ENCODE results near the gene FAAP20.

The FAAP20 gene

GRCh38 chr1:2224631-2225428 lies 30.3 kb upstream of the FAAP20 start:
- Mint-ChIP-seq H3K4me1 (ENCODE audit: low read depth) (peaks cover 10% of the 10 kb centered on the region), H3K4me3 (no peak overlapping the region), H3K9me3 (no peaks in the 10 kb centered on the region), H3K27ac (no peak overlapping the region), H3K27me3 (ENCODE audit: low read depth) (peaks cover 12% of the 10 kb centered on the region), H3K36me3 (ENCODE audit: low read depth) (peaks cover 4% of the 10 kb centered on the region)

- H3K36me3 Mint-ChIP-seq (ENCODE audit: low read depth): peaks cover 3% of the 10 kb centered on the region
These were observed 29.6 kb upstream of the FAAP20 start for GRCh38 chr1:2224170-2224584.

DNA sequence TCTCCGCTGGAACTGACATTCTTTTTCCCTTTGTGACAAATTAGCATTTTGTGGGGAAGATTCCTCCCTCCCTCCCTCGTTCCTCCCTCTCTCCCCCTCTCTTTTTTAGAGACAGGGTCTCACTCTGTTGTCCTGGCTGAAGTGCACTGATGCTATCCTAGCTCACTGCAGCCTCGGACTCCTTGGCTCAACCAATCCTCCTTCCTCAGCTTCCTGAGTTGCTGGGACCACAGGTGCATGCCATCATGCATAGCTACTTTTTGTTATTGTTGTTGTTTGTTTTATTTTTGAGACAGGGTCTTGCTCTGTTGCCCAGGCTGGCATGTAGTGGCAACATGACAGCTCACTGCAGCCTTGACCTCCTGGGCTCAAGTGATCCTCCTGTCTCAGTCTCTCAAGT lies 26.7 kb upstream of the FAAP20 start:
- Mint-ChIP-seq H3K4me3 (no peak overlapping the region), H3K9me3 (peaks cover 8% of the 10 kb centered on the region), H3K4me1 (ENCODE audit: low read depth) (peaks cover 5% of the 10 kb centered on the region), H3K27ac (no peak overlapping the region), H3K27me3 (ENCODE audit: low read depth) (peaks cover 19% of the 10 kb centered on the region), H3K36me3 (ENCODE audit: low read depth) (peaks cover 2% of the 10 kb centered on the region)

More at GRCh38 chr1:2224170-2224584, 29.6 kb upstream of the FAAP20 start:
- peaks cover 14% of the 10 kb centered on the region for H3K27me3 Mint-ChIP-seq (ENCODE audit: low read depth)
- no peak overlapping the region for H3K4me3 Mint-ChIP-seq
- peaks cover 8% of the 10 kb centered on the region for H3K4me1 Mint-ChIP-seq (ENCODE audit: low read depth)
- H3K9me3 Mint-ChIP-seq: peaks cover 2% of the 10 kb centered on the region
- H3K27ac Mint-ChIP-seq: no peak overlapping the region

GRCh38 chr1:2216767-2217058 lies 22.1 kb upstream of the FAAP20 start:
- H3K27me3 Mint-ChIP-seq (ENCODE audit: low read depth): peaks cover 13% of the 10 kb centered on the region
- peaks cover 8% of the 10 kb centered on the region for H3K9me3 Mint-ChIP-seq
- H3K4me1 Mint-ChIP-seq (ENCODE audit: low read depth): peaks cover 1% of the 10 kb centered on the region
- H3K36me3 Mint-ChIP-seq (ENCODE audit: low read depth): peaks cover 2% of the 10 kb centered on the region
- no peak overlapping the region for H3K27ac Mint-ChIP-seq
- no peak overlapping the region for H3K4me3 Mint-ChIP-seq

- Mint-ChIP-seq H3K4me3 (no peak overlapping the region), H3K36me3 (ENCODE audit: low read depth) (peaks cover 2% of the 10 kb centered on the region), H3K27me3 (ENCODE audit: low read depth) (peaks cover 10% of the 10 kb centered on the region), H3K27ac (no peak overlapping the region), H3K9me3 (peaks cover 8% of the 10 kb centered on the region), H3K4me1 (ENCODE audit: low read depth) (peaks cover 1% of the 10 kb centered on the region)
These were observed 21.6 kb upstream of the FAAP20 start for GRCh38 chr1:2215909-2216766.

- Mint-ChIP-seq H3K36me3 (ENCODE audit: low read depth) (peaks cover 2% of the 10 kb centered on the region), H3K9me3 (peaks cover 8% of the 10 kb centered on the region), H3K27me3 (ENCODE audit: low read depth) (peaks cover 10% of the 10 kb centered on the region), H3K4me3 (no peak overlapping the region), H3K27ac (no peak overlapping the region), H3K4me1 (ENCODE audit: low read depth) (peaks cover 1% of the 10 kb centered on the region)
These were observed 20.8 kb upstream of the FAAP20 start for GRCh38 chr1:2215329-2215728.

DNA sequence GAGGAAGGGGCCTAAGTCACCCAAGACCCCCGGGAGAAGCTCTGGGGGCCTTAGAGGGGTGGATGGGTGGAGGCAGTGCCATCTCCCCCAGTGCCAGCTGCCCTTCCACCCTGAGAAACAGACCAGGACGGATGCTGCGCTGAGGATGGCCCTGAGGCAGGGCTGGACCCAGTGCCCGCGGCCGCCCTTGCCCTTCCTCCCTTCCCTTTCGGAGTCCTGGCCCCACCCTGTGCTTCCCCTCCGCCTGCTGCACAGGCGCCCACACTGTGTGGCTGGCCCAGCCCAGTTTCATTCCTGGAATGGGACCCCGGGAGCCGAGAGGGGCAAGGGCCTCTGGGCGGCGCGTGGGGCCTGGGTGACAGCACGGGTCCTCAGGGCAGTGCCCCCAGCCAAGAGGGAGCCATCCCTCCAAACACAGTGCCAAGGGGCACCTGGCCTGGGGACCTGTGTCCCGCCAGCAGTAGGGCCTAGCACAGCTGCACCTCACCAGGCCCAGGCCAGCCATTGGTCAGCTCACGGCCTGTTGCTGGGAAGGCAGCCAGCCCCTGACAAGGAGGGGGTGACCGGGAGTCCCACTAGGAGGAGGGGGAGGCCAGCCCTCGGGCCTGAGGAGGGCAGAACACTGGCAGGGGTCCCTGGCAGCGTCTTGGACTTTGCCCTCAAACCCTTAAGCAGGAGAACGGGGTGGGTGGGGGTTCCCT lies 20.1 kb upstream of the FAAP20 start:
- Mint-ChIP-seq H3K9me3 (peaks cover 8% of the 10 kb centered on the region), H3K4me3 (no peak overlapping the region), H3K4me1 (ENCODE audit: low read depth) (peaks cover 1% of the 10 kb centered on the region), H3K27ac (no peak overlapping the region), H3K36me3 (ENCODE audit: low read depth) (peaks cover 2% of the 10 kb centered on the region), H3K27me3 (ENCODE audit: low read depth) (peaks cover 10% of the 10 kb centered on the region)

DNA sequence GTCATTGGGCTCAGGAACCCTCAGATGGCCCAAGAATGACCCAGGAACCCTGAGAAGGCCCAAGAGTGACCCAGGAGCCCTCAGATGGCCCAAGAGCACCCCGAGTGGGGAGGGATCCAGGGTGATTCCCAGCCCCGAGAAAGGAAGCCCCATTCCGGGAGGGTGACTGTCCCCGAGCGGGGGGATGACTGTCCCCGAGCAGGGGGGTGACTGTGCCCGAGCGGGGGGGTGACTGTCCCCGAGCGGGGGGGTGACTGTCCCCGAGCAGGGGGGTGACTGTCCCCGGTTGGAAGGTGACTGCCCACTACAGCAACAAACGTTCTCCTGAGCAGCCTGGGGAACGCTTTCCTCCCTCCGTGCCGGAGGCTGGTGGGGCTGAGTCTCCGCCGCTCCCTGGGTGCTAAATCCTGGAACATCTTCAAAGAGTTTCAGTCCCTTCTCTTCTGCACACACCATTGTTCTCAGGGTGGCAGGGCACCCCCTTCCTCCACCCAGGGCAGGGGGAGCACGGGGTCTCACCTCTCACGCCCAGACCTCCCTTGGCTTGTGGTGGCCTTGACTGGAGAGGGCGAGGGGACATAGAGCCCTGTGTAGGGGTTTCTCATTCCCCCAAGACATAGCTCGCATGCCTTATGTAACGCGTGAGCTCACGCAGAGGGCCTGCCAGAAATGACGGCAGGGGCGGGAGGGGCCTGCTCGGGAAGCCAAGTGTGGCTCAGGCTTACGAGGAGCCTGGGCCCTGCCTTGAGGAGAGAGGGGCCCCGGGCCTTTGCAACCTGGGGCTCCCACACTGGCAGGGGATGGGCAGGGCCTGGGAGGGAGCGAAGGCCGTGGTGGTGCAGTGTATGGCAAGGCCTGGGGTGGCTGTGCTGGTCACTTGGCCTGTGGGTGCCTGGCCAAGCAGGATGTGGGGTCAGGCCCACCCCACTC lies 19.3 kb upstream of the FAAP20 start:
- H3K9me3 Mint-ChIP-seq: peaks cover 3% of the 10 kb centered on the region
- H3K4me3 Mint-ChIP-seq: no peak overlapping the region
- H3K4me1 Mint-ChIP-seq (ENCODE audit: low read depth): peaks cover 1% of the 10 kb centered on the region
- peaks cover 4% of the 10 kb centered on the region for H3K27me3 Mint-ChIP-seq (ENCODE audit: low read depth)
- no peak overlapping the region for H3K27ac Mint-ChIP-seq
- no peaks in the 10 kb centered on the region for H3K36me3 Mint-ChIP-seq (ENCODE audit: low read depth)

GRCh38 chr1:2212532-2213491 lies 18.2 kb upstream of the FAAP20 start:
- H3K36me3 Mint-ChIP-seq (ENCODE audit: low read depth): no peaks in the 10 kb centered on the region
- H3K4me1 Mint-ChIP-seq (ENCODE audit: low read depth): peaks cover 1% of the 10 kb centered on the region
- H3K4me3 Mint-ChIP-seq: no peak overlapping the region
- H3K27ac Mint-ChIP-seq: no peak overlapping the region
- no peaks in the 10 kb centered on the region for H3K27me3 Mint-ChIP-seq (ENCODE audit: low read depth)
- H3K9me3 Mint-ChIP-seq: no peaks in the 10 kb centered on the region

- Mint-ChIP-seq H3K4me3 (no peak overlapping the region), H3K9me3 (no peaks in the 10 kb centered on the region), H3K27ac (no peak overlapping the region), H3K36me3 (ENCODE audit: low read depth) (no peaks in the 10 kb centered on the region), H3K4me1 (ENCODE audit: low read depth) (peaks cover 1% of the 10 kb centered on the region), H3K27me3 (ENCODE audit: low read depth) (no peaks in the 10 kb centered on the region)
These were observed 17.6 kb upstream of the FAAP20 start for GRCh38 chr1:2212274-2212531.

DNA sequence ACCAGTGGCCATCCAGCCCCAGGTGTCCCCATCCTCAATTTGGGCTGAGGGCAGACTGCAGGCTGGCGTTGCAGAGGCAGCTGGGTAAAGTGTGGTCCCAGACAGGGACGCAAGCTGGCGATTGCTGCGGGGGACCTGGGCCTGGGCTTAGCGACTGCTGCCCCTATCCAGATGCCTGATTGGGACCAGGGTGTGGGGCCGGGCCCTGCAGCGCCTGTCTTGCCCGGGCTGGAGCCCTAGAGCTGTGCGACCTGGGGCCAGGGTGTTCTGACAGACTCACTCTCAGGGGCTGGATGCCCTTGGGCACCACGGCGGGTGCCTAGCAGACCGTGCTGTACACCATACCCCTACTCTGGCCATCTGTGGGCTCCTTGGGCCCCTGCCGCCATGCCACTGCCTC lies 16.2 kb upstream of the FAAP20 start:
- Mint-ChIP-seq H3K36me3 (ENCODE audit: low read depth) (no peaks in the 10 kb centered on the region), H3K27me3 (ENCODE audit: low read depth) (peaks cover 4% of the 10 kb centered on the region), H3K9me3 (no peaks in the 10 kb centered on the region), H3K4me1 (ENCODE audit: low read depth) (peaks cover 1% of the 10 kb centered on the region), H3K27ac (no peak overlapping the region), H3K4me3 (no peak overlapping the region)

GRCh38 chr1:2210084-2210653 lies 15.6 kb upstream of the FAAP20 start:
- H3K27me3 Mint-ChIP-seq (ENCODE audit: low read depth): peaks cover 4% of the 10 kb centered on the region
- H3K4me3 Mint-ChIP-seq: no peak overlapping the region
- H3K9me3 Mint-ChIP-seq: no peaks in the 10 kb centered on the region
- no peaks in the 10 kb centered on the region for H3K36me3 Mint-ChIP-seq (ENCODE audit: low read depth)
- H3K27ac Mint-ChIP-seq: no peak overlapping the region
- H3K4me1 Mint-ChIP-seq (ENCODE audit: low read depth): peaks cover 1% of the 10 kb centered on the region
